H1 (cell line): ENCODE data around the gene IFI16.

ENCODE experiments used
- SUZ12 ChIP-seq: fragments of 200-600 bp; sonication (generic); IDR thresholded peaks from 2 replicates; pipeline ENCODE4 v1.6.1; 2012; ENCODE audit warnings: mild to moderate bottlenecking, inconsistent platforms, low read length, moderate library complexity, mixed read lengths
- TF ChIP-seq, protein P1 (sequence below): IDR thresholded peaks from 2 replicates; pipeline ENCODE4 v1.6.1; 2012; ENCODE audit warnings: low read length, inconsistent platforms

DNA sequence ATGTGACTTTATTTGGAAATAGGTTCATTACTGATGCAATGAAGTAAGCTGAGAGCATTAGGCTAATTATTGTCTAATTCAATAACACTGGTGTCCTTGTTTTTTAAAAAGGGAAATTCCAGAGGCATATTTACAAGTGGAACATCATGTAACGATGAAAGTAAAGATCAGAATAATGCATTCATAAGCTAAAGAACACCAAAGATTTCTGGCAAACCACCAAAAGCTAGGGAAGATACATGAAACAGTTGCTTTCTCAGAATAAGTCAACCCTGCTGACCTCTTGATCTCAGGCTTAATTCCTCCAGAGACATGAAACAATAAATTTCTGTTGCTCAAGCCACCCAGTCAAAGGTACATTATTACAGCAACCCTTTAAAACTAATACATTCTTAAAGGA is 20.3 kb upstream of the IFI16 start:
- no peak for TF ChIP-seq SUZ12
- TF ChIP-seq, protein P1, sequence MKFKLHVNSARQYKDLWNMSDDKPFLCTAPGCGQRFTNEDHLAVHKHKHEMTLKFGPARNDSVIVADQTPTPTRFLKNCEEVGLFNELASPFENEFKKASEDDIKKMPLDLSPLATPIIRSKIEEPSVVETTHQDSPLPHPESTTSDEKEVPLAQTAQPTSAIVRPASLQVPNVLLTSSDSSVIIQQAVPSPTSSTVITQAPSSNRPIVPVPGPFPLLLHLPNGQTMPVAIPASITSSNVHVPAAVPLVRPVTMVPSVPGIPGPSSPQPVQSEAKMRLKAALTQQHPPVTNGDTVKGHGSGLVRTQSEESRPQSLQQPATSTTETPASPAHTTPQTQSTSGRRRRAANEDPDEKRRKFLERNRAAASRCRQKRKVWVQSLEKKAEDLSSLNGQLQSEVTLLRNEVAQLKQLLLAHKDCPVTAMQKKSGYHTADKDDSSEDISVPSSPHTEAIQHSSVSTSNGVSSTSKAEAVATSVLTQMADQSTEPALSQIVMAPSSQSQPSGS: no peak
